ENCODE data around the gene FBRSL1.

- TF ChIP-seq CTCF (IDR thresholded peaks at IDR 0.05) (no peak), POLR2A (IDR thresholded peaks at IDR 0.05) (no peak)
These were observed 56.7 kb downstream of the FBRSL1 start for GRCh38 chr12:132546647-132547046.

Data from ovary (tissue), 3 donors.